ENCODE data around the gene CPN1. TPM values are rescaled to one million over a fixed set of nuclear protein-coding genes. Genes with fewer than 3 reads are reported as not detected.
"Not testable (repeated sequence)": the region's sequence is repeated elsewhere in the genome, so short reads cannot be mapped to it uniquely, and the experiment has no call there.

CPN1 gene
- total and polyA plus RNA-seq, 12 donors: not detected

DNA sequence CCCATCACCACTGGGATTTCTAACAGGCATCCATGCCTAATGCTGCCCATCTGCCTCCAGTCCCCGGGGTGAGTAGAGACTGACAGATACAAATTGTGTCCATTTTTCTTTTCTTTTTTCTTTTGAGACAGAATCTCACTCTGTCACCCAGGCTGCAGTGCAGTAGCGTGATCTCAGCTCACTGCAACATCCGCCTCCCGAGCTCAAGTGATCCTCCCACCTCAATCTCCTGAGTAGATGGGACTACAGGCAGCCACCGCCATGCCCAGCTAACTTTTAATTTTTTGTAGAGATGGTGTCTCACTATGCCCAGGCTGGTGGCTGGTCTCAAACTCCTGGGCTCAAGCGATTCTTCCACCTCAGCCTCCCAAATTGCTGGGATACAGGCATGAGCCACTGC is 7.6 kb upstream of the CPN1 start:
- no peaks in the 10 kb centered on the region for H3K4me1 ChIP-seq
- no peaks in the 10 kb centered on the region for H3K9me3 ChIP-seq
- H3K4me3 ChIP-seq: no peak overlapping the region
- H3K27me3 ChIP-seq: peaks cover 0 to 20% (median 0%) of the 10 kb centered on the region in 7 donors
- no peak overlapping the region for H3K27ac ChIP-seq
- ATAC-seq (no peak), DNase-seq (no peak)
- intact Hi-C loops (cut with DNase I): no loop called here
- WGBS, 2 donors: 79 to 85% methylated on average over 6 of the region's 6 CpGs
- no peak for TF ChIP-seq CTCF (IDR thresholded peaks at IDR 0.05)
- no peaks in the 10 kb centered on the region for H3K36me3 ChIP-seq

DNA sequence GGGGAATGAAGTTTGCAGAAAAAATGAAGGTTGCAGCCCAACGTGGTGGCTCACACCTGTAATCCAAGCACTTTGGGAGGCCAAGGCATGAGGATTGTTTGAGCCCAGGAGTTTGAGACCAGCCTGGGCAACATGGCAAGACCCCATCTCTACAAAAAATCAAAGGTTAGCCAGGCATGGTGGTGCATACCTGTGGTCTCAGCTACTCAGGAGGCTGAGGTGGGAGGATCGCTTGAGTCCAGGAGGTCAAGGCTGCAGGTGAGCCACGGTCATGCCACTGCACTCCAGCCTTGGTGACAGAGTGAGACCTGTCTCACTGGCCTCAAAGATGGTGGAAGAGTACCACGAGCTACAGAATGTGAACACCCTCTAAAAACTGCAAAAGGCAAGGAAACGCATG is 5.0 kb upstream of the CPN1 start:
- H3K4me1 ChIP-seq; DNase-seq; H3K4me3 ChIP-seq; ATAC-seq; H3K36me3 ChIP-seq; H3K9me3 ChIP-seq; intact Hi-C loops (cut with DNase I); H3K27ac ChIP-seq: not testable (repeated sequence)
- H3K27me3 ChIP-seq: peaks cover 0 to 24% (median 5%) of the 10 kb centered on the region in 7 donors
- 74 to 76% methylated on average over 5 of the region's 5 CpGs for WGBS, 2 donors

DNA sequence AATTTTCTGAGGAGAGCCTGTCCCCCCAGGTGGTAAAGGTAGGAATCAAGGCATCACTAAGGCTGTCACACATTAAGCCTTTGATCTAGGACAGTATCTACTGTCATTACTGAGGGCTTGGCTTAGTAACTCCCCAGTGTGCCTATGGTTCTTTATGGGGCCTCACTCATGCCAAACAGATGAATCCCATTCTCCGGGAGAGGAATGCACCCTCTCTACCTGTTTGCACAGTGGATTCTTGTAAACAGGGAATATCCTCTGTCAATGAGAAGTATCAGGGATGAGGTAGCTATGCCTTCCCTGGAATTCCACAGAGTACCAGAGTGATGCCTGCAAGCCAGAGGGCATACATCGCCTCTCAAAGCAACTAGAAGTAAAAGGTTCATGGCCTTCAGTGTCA is 3.9 kb upstream of the CPN1 start:
- Histone ChIP-seq H3K4me1 (no peaks in the 10 kb centered on the region), H3K27me3 (peaks cover 0 to 23% (median 5%) of the 10 kb centered on the region in 7 donors), H3K4me3 (no peak overlapping the region), H3K27ac (no peak overlapping the region), H3K9me3 (no peaks in the 10 kb centered on the region), H3K36me3 (no peaks in the 10 kb centered on the region)
- intact Hi-C loops (cut with DNase I): no loop called here
- no peak for TF ChIP-seq CTCF (IDR thresholded peaks at IDR 0.05)
- ATAC-seq (no peak), DNase-seq (no peak)
- 46 to 48% methylated on average over 2 of the region's 2 CpGs for WGBS, 2 donors

DNA sequence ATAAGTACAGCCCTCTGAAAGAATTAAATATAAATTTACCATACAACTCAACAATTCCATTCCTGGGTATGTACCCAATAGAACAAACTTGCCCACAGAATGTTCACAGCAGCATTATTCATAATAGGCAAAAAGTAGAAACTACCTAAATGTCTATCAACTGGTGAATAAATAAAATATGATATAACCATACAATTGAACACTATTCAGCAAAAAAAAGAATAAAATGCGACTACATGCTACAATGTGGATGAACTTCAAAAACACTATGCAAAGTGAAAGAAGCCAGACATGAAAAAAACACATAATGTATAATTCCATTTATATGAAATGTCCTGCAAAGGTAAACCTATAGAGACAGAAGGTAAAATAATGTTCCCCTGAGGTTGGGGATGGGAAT is 2.0 kb upstream of the CPN1 start:
- no peak for DNase-seq
- WGBS, 2 donors: 79 to 81% methylated on average over 1 of the region's 1 CpG
- Histone ChIP-seq H3K4me3 (no peak overlapping the region), H3K36me3 (no peaks in the 10 kb centered on the region), H3K27me3 (peaks cover 0 to 21% (median 6%) of the 10 kb centered on the region in 7 donors), H3K4me1 (no peaks in the 10 kb centered on the region), H3K27ac (no peak overlapping the region), H3K9me3 (no peaks in the 10 kb centered on the region)
- intact Hi-C loops (cut with DNase I): no loop called here
- TF ChIP-seq CTCF (IDR thresholded peaks at IDR 0.05): no peak
- no peak for ATAC-seq

GRCh38 chr10:100082276-100082675 is 607 bp upstream of the CPN1 start:
- H3K4me1 ChIP-seq; DNase-seq; H3K27ac ChIP-seq; H3K36me3 ChIP-seq; intact Hi-C loops (cut with DNase I); H3K9me3 ChIP-seq; H3K4me3 ChIP-seq; ATAC-seq: not testable (repeated sequence)
- peaks cover 0 to 24% (median 6%) of the 10 kb centered on the region in 7 donors for H3K27me3 ChIP-seq

DNA sequence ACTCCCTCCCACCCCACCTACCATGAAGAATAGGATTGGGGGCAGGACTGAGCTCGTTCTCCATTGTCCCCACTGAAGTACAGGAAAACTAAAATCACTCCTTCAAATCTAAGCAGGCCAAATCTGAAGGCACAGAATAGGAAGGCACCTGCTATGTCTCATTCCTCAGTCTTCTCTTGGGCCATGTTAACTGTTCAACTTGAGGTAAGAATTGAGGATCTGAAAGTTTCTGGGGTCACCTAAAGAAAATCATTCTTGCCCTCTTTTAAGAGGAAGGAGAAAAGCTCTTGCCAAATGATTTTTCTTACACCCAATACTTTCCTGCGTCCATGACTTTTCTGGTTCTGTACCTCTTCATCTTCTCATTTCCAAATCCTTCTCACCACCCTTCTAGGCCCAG is 4.9 kb downstream of the CPN1 start:
- ATAC-seq (no peak), DNase-seq (no peak)
- H3K4me1 ChIP-seq: no peaks in the 10 kb centered on the region
- 57 to 66% methylated on average over 2 of the region's 2 CpGs for WGBS, 2 donors
- intact Hi-C loops (cut with DNase I): no loop called here
- H3K36me3 ChIP-seq: no peaks in the 10 kb centered on the region
- H3K4me3 ChIP-seq: no peak overlapping the region
- no peak for TF ChIP-seq CTCF (IDR thresholded peaks at IDR 0.05)
- no peak overlapping the region for H3K27ac ChIP-seq
- peaks cover 0 to 13% (median 0%) of the 10 kb centered on the region in 7 donors for H3K27me3 ChIP-seq
- no peaks in the 10 kb centered on the region for H3K9me3 ChIP-seq
